T-helper 1 cell treated with Interleukin-12 subunit alpha and Interleukin-12 subunit beta and Interleukin-4 antibody, amounts not matched to agents 30 μg/mL and 1 μg/mL, for 36 hours (primary cell): ENCODE measurements around the gene ADAMTS13.

Source experiments
- H3K27ac Mint-ChIP-seq: one replicate; pipeline ENCODE4 v1.8.0; 2021; ENCODE audit warnings: mild to moderate bottlenecking, mixed read lengths
- H3K27me3 Mint-ChIP-seq: one replicate; pipeline ENCODE4 v1.8.0; 2021; ENCODE audit warnings: low read depth, mixed read lengths
- H3K36me3 Mint-ChIP-seq: one replicate; pipeline ENCODE4 v1.8.0; 2021; ENCODE audit warnings: low read depth, mixed read lengths
- H3K4me1 Mint-ChIP-seq: one replicate; pipeline ENCODE4 v1.8.0; 2021; ENCODE audit warnings: low read depth, mixed read lengths
- H3K4me3 Mint-ChIP-seq: one replicate; pipeline ENCODE4 v1.8.0; 2021; ENCODE audit warnings: mild to moderate bottlenecking, moderate library complexity, mixed read lengths
- H3K9me3 Mint-ChIP-seq: one replicate; pipeline ENCODE4 v1.8.0; 2021; ENCODE audit warnings: mixed read lengths

Gene ADAMTS13

GRCh38 chr9:133474215-133474614 is 52.0 kb downstream of the ADAMTS13 start:
- Mint-ChIP-seq H3K4me1 (no peaks in the 10 kb centered on the region), H3K4me3 (no peak overlapping the region), H3K27me3 (no peaks in the 10 kb centered on the region), H3K36me3 (no peaks in the 10 kb centered on the region), H3K9me3 (no peaks in the 10 kb centered on the region), H3K27ac (no peak overlapping the region)

- Mint-ChIP-seq H3K27me3 (peaks cover 1% of the 10 kb centered on the region), H3K9me3 (no peaks in the 10 kb centered on the region)
Observed at GRCh38 chr9:133474853-133475252, 52.7 kb downstream of the ADAMTS13 start.

GRCh38 chr9:133475292-133476012 is 53.3 kb downstream of the ADAMTS13 start:
- Mint-ChIP-seq H3K4me1 (peaks cover 6% of the 10 kb centered on the region), H3K27me3 (peaks cover 4% of the 10 kb centered on the region), H3K36me3 (no peaks in the 10 kb centered on the region), H3K9me3 (no peaks in the 10 kb centered on the region), H3K27ac (no peak overlapping the region), H3K4me3 (no peak overlapping the region)

More at GRCh38 chr9:133474853-133475252, 52.7 kb downstream of the ADAMTS13 start:
- H3K4me3 Mint-ChIP-seq: no peak overlapping the region
- H3K36me3 Mint-ChIP-seq: no peaks in the 10 kb centered on the region
- peaks cover 4% of the 10 kb centered on the region for H3K4me1 Mint-ChIP-seq
- H3K27ac Mint-ChIP-seq: no peak overlapping the region

GRCh38 chr9:133476036-133476931 is 54.1 kb downstream of the ADAMTS13 start:
- Mint-ChIP-seq H3K9me3 (no peaks in the 10 kb centered on the region), H3K27ac (no peak overlapping the region), H3K36me3 (no peaks in the 10 kb centered on the region), H3K4me3 (no peak overlapping the region), H3K27me3 (peaks cover 4% of the 10 kb centered on the region), H3K4me1 (peaks cover 6% of the 10 kb centered on the region)

- H3K9me3 Mint-ChIP-seq: no peaks in the 10 kb centered on the region
- H3K36me3 Mint-ChIP-seq: no peaks in the 10 kb centered on the region
- peaks cover 4% of the 10 kb centered on the region for H3K27me3 Mint-ChIP-seq
- H3K4me1 Mint-ChIP-seq: peaks cover 6% of the 10 kb centered on the region
- no peak overlapping the region for H3K4me3 Mint-ChIP-seq
- H3K27ac Mint-ChIP-seq: no peak overlapping the region
Observed at GRCh38 chr9:133476941-133477340, 54.8 kb downstream of the ADAMTS13 start.

GRCh38 chr9:133477461-133477860 is 55.3 kb downstream of the ADAMTS13 start:
- Mint-ChIP-seq H3K4me1 (peaks cover 6% of the 10 kb centered on the region), H3K27me3 (peaks cover 8% of the 10 kb centered on the region), H3K36me3 (no peaks in the 10 kb centered on the region), H3K4me3 (no peak overlapping the region), H3K27ac (no peak overlapping the region), H3K9me3 (no peaks in the 10 kb centered on the region)

GRCh38 chr9:133477992-133478850 is 56.1 kb downstream of the ADAMTS13 start:
- Mint-ChIP-seq H3K4me3 (peak overlapping the region; percentile 59), H3K27me3 (peaks cover 11% of the 10 kb centered on the region), H3K27ac (no peak overlapping the region), H3K9me3 (no peaks in the 10 kb centered on the region), H3K36me3 (no peaks in the 10 kb centered on the region), H3K4me1 (peaks cover 6% of the 10 kb centered on the region)

- Mint-ChIP-seq H3K4me3 (peak within 1 kb of the TSS; percentile 74), H3K27me3 (peaks cover 14% of the 10 kb centered on the region), H3K4me1 (peaks cover 6% of the 10 kb centered on the region), H3K27ac (no peak within 1 kb of the TSS), H3K9me3 (no peaks in the 10 kb centered on the region), H3K36me3 (no peaks in the 10 kb centered on the region)
Observed at GRCh38 chr9:133478851-133479711, 56.9 kb downstream of the ADAMTS13 start, which contains the start of gene SLC2A6. SLC2A6 (minus strand) TSS chr9:133479099; CDS start chr9:133479059, 40 bp downstream.

GRCh38 chr9:133483611-133484010 is 61.4 kb downstream of the ADAMTS13 start:
- Mint-ChIP-seq H3K9me3 (no peaks in the 10 kb centered on the region), H3K36me3 (no peaks in the 10 kb centered on the region), H3K4me1 (peaks cover 9% of the 10 kb centered on the region), H3K4me3 (no peak overlapping the region), H3K27me3 (peaks cover 14% of the 10 kb centered on the region), H3K27ac (no peak overlapping the region)

- peaks cover 4% of the 10 kb centered on the region for H3K4me1 Mint-ChIP-seq
- H3K36me3 Mint-ChIP-seq: no peaks in the 10 kb centered on the region
- no peak overlapping the region for H3K4me3 Mint-ChIP-seq
- no peaks in the 10 kb centered on the region for H3K9me3 Mint-ChIP-seq
- peaks cover 13% of the 10 kb centered on the region for H3K27me3 Mint-ChIP-seq
- no peak overlapping the region for H3K27ac Mint-ChIP-seq
Observed at GRCh38 chr9:133484671-133485437, 62.7 kb downstream of the ADAMTS13 start.

- Mint-ChIP-seq H3K36me3 (no peaks in the 10 kb centered on the region), H3K4me1 (peaks cover 2% of the 10 kb centered on the region), H3K4me3 (no peak overlapping the region), H3K27ac (no peak overlapping the region), H3K27me3 (peaks cover 10% of the 10 kb centered on the region), H3K9me3 (no peaks in the 10 kb centered on the region)
Observed at GRCh38 chr9:133485531-133486260, 63.5 kb downstream of the ADAMTS13 start.

GRCh38 chr9:133487331-133487725 is 65.2 kb downstream of the ADAMTS13 start:
- H3K27ac Mint-ChIP-seq: no peak overlapping the region
- peaks cover 2% of the 10 kb centered on the region for H3K4me1 Mint-ChIP-seq
- no peaks in the 10 kb centered on the region for H3K36me3 Mint-ChIP-seq
- no peaks in the 10 kb centered on the region for H3K9me3 Mint-ChIP-seq
- H3K4me3 Mint-ChIP-seq: no peak overlapping the region
- peaks cover 8% of the 10 kb centered on the region for H3K27me3 Mint-ChIP-seq
